Astrocyte (in vitro differentiated cells and primary cell): ENCODE data around the gene USP47. TPM values are rescaled to one million over a fixed set of nuclear protein-coding genes. Genes with fewer than 3 reads are reported as not detected.

ENCODE experiments used
- DNase-seq: peaks from one replicate; pipeline ENCODE4 v3.0.0-alpha.2; 2010; ENCODE audit warnings: low read depth
- FAIRE-seq: peaks from 2 replicates; lab custom pipeline; 2011; peaks lifted over from hg19 to GRCh38; lab: Jason Lieb, UNC
- H2AFZ ChIP-seq: 2 replicates; pipeline ENCODE4 v1.6.0; 2012; ENCODE audit warnings: low read depth, low read length, inconsistent platforms
- H3K27ac ChIP-seq: 2 replicates; pipeline ENCODE4 v1.5.1; 2011; ENCODE audit warnings: low read depth, low read length, inconsistent platforms
- H3K27me3 ChIP-seq: 2 replicates; pipeline ENCODE4 v1.6.0; 2011; ENCODE audit warnings: low read length, inconsistent platforms; ENCODE audit not compliant: insufficient read depth
- H3K36me3 ChIP-seq: 2 replicates; pipeline ENCODE4 v1.5.1; 2011; ENCODE audit warnings: low read length, inconsistent platforms; ENCODE audit not compliant: insufficient read depth
- H3K4me1 ChIP-seq: 2 replicates; pipeline ENCODE4 v1.5.1; 2011; ENCODE audit warnings: low read length, inconsistent platforms; ENCODE audit not compliant: insufficient read depth
- H3K4me2 ChIP-seq: 2 replicates; pipeline ENCODE4 v1.6.0; 2012; ENCODE audit warnings: low read length, inconsistent platforms
- H3K4me3 ChIP-seq: 2 replicates; pipeline ENCODE4 v1.5.1; 2011; ENCODE audit warnings: low read depth, mild to moderate bottlenecking, low read length, inconsistent platforms; ENCODE audit not compliant: insufficient read depth
- H3K79me2 ChIP-seq: 2 replicates; pipeline ENCODE4 v1.6.0; 2012; ENCODE audit warnings: mild to moderate bottlenecking, low read length, inconsistent platforms; ENCODE audit not compliant: insufficient read depth
- H3K9ac ChIP-seq: 2 replicates; pipeline ENCODE4 v1.6.0; 2012; ENCODE audit warnings: mild to moderate bottlenecking, low read length, inconsistent platforms
- H3K9me3 ChIP-seq: 2 replicates; pipeline ENCODE4 v1.5.1; 2012; ENCODE audit warnings: low read depth, mild to moderate bottlenecking, low read length, inconsistent platforms; ENCODE audit not compliant: insufficient read depth
- H4K20me1 ChIP-seq: 2 replicates; pipeline ENCODE4 v1.6.0; 2012; ENCODE audit warnings: low read length, inconsistent platforms; ENCODE audit not compliant: insufficient read depth
- H3K27ac Mint-ChIP-seq: one replicate; pipeline ENCODE4 v1.8.0; 2021; ENCODE audit warnings: mild to moderate bottlenecking, mixed read lengths; ENCODE audit not compliant: unreplicated experiment
- H3K27me3 Mint-ChIP-seq: one replicate; pipeline ENCODE4 v1.8.0; 2021; ENCODE audit warnings: low read depth, mixed read lengths; ENCODE audit not compliant: unreplicated experiment
- H3K36me3 Mint-ChIP-seq: one replicate; pipeline ENCODE4 v1.8.0; 2021; ENCODE audit warnings: low read depth, mixed read lengths; ENCODE audit not compliant: unreplicated experiment
- H3K4me1 Mint-ChIP-seq: one replicate; pipeline ENCODE4 v1.8.0; 2021; ENCODE audit warnings: low read depth, mixed read lengths; ENCODE audit not compliant: unreplicated experiment
- H3K4me3 Mint-ChIP-seq: one replicate; pipeline ENCODE4 v1.8.0; 2021; ENCODE audit warnings: mild to moderate bottlenecking, moderate library complexity, mixed read lengths; ENCODE audit not compliant: unreplicated experiment
- H3K9me3 Mint-ChIP-seq: one replicate; pipeline ENCODE4 v1.8.0; 2021; ENCODE audit warnings: mild to moderate bottlenecking, mixed read lengths; ENCODE audit not compliant: unreplicated experiment
- EZH2 ChIP-seq: IDR thresholded peaks from 2 replicates; pipeline ENCODE4 v1.6.1; 2012; ENCODE audit warnings: mild to moderate bottlenecking, low read length, inconsistent platforms; ENCODE audit not compliant: insufficient read depth
- total RNA-seq: library from RNA; stranded (reverse); gene quantifications from 2 replicates; pipeline ENCODE4 v1.2.1, GENCODE V29; 2021
- TF ChIP-seq, protein P1 (sequence below): IDR thresholded peaks from 2 replicates; pipeline ENCODE4 v1.5.1; 2011; ENCODE audit warnings: low read depth, mild to moderate bottlenecking, inconsistent platforms, low read length, moderate library complexity; ENCODE audit not compliant: insufficient read depth

Gene USP47
- total RNA-seq, 1 donor from 2014 or later = 49.5 TPM

DNA sequence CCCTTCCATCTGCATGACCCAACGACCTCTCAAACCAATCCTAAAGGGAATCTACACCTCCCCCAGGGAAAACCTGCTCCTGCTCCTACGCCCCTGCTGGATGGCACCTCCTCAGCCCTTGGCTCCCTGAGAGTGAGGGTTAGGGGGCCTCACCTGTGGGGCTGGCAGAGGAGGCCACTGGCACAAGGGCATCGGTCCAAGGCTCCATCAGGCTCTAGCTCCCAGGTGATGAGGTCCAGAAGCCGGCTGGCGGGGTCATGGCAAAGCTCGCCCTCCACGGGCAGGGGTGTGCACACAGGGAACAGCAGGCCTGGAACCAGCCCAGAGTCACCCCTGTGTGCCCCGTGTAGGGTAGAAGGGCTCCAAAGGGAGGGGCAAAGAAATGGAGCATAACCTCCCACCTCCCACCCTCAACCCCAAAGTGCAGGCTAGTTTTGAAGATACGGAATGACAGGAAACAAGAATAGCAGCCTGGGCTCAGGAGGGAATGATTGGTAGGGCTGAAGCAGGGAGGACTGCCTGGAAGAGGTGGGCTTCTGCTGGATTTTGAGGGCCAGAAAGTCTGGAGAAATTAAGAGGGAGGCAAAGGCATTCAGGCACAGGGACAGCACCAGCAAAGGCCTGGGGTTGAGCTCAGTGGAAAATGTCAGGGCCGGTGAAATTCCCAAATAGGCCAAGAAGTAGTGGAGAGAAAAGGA, 124.0 kb downstream of the USP47 start:
- Histone ChIP-seq H2AFZ (no peak overlapping the region), H3K27ac (no peak overlapping the region), H3K4me2 (no peak overlapping the region), H3K4me1 (peaks cover 10% of the 10 kb centered on the region), H3K4me3 (no peak overlapping the region), H3K27me3 (no peaks in the 10 kb centered on the region), H4K20me1 (no peaks in the 10 kb centered on the region), H3K79me2 (peaks cover 11% of the 10 kb centered on the region), H3K9me3 (no peaks in the 10 kb centered on the region), H3K36me3 (peaks cover 16% of the 10 kb centered on the region), H3K9ac (no peak overlapping the region)
- no peak overlapping the region for H3K27ac Mint-ChIP-seq
- no peak overlapping the region for H3K4me3 Mint-ChIP-seq
- peaks cover 6% of the 10 kb centered on the region for H3K9me3 Mint-ChIP-seq
- peaks cover 6% of the 10 kb centered on the region for H3K4me1 Mint-ChIP-seq
- TF ChIP-seq, protein P1, sequence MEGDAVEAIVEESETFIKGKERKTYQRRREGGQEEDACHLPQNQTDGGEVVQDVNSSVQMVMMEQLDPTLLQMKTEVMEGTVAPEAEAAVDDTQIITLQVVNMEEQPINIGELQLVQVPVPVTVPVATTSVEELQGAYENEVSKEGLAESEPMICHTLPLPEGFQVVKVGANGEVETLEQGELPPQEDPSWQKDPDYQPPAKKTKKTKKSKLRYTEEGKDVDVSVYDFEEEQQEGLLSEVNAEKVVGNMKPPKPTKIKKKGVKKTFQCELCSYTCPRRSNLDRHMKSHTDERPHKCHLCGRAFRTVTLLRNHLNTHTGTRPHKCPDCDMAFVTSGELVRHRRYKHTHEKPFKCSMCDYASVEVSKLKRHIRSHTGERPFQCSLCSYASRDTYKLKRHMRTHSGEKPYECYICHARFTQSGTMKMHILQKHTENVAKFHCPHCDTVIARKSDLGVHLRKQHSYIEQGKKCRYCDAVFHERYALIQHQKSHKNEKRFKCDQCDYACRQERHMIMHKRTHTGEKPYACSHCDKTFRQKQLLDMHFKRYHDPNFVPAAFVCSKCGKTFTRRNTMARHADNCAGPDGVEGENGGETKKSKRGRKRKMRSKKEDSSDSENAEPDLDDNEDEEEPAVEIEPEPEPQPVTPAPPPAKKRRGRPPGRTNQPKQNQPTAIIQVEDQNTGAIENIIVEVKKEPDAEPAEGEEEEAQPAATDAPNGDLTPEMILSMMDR = no peak
- no peak for TF ChIP-seq EZH2
- no peak for FAIRE-seq
- peaks cover 56% of the 10 kb centered on the region for H3K36me3 Mint-ChIP-seq
- no peaks in the 10 kb centered on the region for H3K27me3 Mint-ChIP-seq
- DNase-seq = no peak

DNA sequence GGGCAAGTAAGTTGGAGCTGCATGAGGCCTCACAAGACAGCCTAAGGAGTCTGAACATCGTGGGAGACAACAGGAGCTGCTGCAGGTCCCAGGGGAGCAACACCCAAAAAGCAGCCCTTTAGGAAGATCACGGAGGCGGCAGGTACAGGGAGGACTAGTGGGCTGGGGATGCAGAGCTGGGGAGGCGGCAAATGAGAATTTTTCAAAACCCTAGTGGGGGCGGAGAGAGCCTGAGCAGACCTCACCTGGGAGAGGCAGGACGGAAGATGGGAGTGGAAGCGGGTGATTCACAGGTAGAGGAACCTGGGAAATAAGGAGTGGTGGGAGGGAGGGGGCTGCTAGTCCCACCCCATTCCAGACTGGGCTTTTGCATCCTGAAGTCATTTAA, 124.6 kb downstream of the USP47 start:
- H3K36me3 Mint-ChIP-seq = peaks cover 51% of the 10 kb centered on the region
- peaks cover 6% of the 10 kb centered on the region for H3K9me3 Mint-ChIP-seq
- Histone ChIP-seq H3K9ac (no peak overlapping the region), H3K4me1 (peaks cover 10% of the 10 kb centered on the region), H3K36me3 (peaks cover 16% of the 10 kb centered on the region), H3K9me3 (no peaks in the 10 kb centered on the region), H3K4me3 (no peak overlapping the region), H3K27ac (no peak overlapping the region), H4K20me1 (no peaks in the 10 kb centered on the region), H2AFZ (no peak overlapping the region), H3K79me2 (peaks cover 11% of the 10 kb centered on the region), H3K4me2 (no peak overlapping the region), H3K27me3 (no peaks in the 10 kb centered on the region)
- peaks cover 4% of the 10 kb centered on the region for H3K4me1 Mint-ChIP-seq
- no peak for TF ChIP-seq EZH2
- TF ChIP-seq, protein P1 = no peak
- FAIRE-seq (no peak), DNase-seq (no peak)
- H3K27ac Mint-ChIP-seq = no peak overlapping the region
- H3K27me3 Mint-ChIP-seq = no peaks in the 10 kb centered on the region
- no peak overlapping the region for H3K4me3 Mint-ChIP-seq
